GM21447 (cell line): ENCODE measurements around the gene RPS19.

Source experiments
- ATAC-seq: cut with Tn5 transposase; IDR thresholded peaks from one replicate; pipeline ENCODE4 v1.9.1; 2021; ENCODE audit not compliant: unreplicated experiment

Gene RPS19

DNA sequence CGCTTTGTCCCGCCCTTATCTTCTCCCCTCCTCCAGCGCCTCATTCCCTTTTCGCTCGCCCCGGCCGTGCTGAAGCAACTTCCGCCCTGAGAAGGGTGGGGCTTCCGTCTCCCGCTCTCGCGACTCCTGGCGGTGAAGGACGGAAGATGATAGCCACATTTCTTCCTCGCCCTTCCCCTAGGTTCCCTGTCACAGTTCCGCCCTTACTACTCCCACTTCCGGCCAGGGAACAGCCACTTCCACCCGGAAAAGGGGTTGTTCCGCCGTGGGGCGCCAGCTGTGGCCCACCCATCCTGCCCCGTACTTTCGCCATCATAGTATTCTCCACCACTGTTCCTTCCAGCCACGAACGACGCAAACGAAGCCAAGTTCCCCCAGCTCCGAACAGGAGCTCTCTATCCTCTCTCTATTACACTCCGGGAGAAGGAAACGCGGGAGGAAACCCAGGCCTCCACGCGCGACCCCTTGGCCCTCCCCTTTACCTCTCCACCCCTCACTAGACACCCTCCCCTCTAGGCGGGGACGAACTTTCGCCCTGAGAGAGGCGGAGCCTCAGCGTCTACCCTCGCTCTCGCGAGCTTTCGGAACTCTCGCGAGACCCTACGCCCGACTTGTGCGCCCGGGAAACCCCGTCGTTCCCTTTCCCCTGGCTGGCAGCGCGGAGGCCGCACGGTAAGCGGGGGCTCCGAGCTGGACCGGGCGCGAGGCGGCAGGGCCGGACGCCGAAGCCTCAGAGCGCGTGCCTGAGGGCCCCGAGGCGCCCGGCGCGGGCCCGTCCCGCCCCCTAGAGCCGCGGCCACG, at the start of gene RPS19:
Gene RPS19 (plus strand): TSS at position 638 of the 801 bp plus-strand sequence. CDS start 520 bp downstream, outside the sequence.
- ATAC-seq, result peak; percentile 81

DNA sequence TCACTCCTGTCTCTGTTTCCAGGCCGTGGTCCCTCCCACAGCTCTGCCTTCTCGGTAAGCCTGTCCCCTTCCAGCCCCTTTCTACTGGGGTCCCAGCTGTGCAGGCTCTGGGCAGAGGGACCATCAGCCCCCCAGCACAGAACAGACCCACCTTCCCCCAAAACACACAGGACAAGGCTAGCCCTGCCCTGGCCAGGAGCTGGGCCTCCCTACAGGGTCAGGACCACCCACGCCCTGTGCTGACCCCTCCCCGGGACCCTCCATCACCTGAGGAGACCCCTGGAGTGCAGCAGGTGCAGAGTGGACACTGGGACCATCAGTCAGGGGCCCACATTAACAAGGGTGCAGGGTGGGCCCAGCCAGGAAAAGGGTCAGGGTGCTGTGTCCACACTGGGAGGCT, 49.8 kb upstream of the RPS19 start:
- no peak for ATAC-seq

DNA sequence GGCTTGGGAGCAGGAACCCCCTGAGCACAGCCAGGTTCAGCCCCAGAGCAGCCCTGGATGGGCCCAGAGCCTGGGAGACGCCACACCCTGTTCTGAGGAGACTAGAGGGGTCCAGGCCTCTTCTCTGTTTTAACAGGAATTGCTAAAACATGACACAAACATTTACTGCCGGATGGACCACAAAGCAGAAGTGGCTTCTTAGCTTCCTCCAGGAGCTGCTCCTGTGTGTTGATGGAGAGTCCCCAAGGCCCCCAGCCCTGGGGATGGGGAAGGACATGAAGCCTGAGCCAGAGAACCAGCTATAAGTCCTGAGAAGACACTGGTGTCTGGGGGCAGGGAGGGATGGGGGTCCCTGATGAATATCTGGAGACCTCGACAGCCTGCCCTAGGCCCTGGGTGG, 49.0 kb upstream of the RPS19 start:
- no peak for ATAC-seq

DNA sequence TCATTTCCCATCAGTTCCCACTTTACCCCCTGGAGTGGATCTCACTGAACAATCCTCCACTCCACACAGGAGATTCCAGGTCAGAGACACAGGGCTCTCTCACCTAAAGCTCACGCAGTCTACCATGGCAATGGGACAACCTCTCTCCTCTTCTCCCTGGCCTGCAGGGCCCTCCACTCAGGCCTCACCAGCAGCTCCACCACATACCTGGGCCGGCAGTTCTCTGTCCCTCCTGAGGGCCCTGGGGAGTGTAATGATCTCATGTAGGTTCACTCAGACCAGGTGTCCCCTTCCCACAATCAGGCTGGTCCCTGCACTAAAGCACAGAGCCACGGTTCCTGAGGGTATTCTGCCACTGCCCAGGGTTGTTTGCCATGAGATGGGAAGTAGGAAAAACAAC, 48.1 kb upstream of the RPS19 start:
- no peak for ATAC-seq

DNA sequence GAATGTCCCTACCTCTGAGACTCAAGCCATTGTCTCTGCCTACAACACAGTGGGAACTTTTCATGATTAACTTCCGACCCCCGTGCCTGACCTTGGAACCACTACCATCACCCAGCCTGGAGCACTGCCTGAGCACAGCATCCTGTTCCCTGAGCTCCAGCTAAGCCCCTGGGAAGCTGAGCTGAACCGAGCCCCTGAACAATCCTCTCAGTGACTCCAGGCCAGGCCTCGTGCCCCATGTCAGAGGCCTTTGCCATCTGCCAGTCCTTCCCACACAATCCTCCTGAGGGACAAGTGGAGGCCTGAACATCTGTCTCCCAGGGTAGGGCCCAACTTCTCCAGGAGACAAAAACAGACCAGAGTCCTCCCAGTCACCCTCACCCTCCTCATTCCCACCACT, 46.1 kb upstream of the RPS19 start:
- no peak for ATAC-seq

DNA sequence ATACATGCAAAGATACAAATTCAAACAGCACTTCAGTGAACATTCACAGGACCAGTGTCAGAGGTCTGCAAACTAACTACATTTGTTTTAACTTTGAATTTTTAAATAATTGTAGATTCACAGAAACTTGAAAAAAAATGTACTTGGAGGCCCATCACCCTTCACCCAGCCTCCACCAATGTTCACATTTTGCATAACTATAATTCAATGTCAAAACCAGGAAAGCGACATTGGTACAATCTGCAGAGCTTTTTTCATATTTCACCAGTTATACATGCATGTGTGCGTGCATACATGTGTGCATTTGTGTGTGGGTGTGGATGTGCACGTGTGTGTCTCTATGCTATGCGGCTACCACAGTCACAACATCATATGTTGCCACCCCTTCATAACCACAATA, 44.8 kb upstream of the RPS19 start:
- no peak for ATAC-seq

DNA sequence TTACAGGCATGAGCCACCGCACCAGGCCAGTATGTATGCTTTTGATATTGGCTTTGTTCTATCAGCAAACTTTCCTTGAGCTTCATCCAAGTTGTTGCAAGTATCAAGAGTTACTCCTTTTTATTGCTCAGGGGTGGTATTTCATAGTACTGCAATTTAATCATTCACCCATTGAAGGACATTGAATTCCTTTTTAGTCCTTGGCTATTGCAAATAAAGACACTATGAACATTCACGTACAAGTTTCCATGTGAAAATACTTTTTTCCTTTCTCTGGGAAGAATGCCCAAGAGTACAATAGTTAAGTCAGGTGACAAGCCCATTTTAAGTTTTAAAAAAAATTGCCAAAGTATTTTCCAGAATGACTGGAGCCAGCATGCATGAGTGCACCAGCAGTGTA, 43.3 kb upstream of the RPS19 start:
- no peak for ATAC-seq

DNA sequence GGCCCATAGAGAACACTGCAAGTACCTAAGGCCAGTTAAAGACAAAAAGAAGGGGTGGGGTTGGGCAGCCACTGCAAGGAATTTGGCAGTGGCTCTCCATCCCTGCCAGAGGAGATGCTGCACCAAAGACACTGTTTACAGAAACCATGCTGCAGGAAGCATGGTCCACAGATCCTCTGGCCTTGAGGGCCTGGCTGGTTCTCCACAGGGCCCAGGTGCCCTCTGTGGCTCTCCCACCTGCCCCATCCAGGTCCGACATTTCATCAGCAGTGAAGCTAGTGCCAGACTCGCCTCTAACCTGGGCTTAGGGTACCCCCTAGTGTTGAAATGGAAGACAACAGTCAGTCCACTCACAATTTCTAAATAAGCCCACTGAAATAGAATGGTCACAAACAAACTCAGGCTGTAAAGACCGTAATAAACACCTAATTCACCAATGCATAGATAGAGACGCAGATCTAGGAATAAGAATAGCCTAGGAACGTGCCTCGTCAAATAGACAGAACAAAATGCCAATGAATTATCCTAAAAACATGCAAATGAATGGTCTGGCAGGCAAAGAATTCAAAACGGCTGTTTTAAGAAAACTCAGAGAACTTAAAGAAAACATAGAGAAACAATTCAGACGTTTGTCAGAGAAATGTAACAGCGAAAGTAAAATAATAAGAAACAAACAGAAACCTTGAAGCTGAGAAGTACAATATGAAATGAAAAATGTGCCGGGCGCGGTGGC, 38.9 kb upstream of the RPS19 start:
- ATAC-seq, result no peak

DNA sequence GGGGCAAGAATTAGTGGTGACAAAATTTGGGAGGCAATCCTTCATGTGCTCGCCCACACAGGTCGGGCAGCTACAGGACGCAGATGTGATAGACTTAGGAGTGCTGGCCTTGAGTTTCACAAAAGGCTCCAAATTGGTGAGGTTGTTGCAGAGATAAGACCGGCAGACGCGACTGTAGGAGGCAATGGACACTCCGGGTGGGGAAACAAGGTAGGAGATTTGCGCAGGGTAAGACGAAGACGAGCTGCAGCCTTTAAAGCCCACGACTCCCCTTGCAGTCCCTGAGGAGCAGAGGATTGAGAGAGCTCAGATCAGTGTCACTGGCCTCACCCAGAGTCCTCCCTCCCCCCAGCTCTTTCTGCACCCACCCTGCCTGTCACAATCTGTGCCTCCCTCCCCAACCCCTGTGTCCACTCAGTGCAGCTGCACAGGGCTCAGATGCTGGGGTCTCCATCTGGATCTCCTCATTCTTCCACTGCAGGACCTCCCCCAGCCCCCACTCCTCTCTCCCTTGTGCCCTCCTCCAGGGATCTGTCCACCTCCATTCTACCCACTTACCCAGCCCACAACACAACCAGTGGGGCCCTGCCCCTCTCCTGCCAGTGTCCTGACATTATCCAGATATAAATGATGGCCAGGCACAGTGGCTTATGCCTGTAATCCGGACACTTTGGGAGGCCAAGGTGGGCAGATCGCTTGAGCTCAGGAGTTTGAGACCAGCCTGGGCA, 21.9 kb upstream of the RPS19 start:
- no peak for ATAC-seq

DNA sequence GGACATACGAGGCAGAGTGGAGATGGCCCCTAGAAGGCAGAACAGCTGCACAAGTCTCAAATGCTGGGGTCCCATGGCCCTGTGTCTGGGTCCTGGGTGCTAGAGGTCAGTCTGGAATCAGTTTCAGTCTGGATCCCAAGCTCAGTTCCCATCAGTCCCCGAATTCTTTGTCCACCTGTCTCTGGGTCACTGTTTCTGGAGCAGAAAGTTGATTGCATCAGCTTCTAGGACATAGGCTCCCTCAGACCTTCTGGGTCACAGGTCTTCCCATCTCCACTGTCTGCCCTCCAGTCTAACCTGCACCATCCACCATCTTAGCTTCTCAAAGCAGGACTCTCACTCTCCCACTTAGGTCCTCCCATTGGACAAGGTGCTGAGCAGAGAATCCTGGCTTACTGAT, 20.8 kb upstream of the RPS19 start:
- no peak for ATAC-seq

DNA sequence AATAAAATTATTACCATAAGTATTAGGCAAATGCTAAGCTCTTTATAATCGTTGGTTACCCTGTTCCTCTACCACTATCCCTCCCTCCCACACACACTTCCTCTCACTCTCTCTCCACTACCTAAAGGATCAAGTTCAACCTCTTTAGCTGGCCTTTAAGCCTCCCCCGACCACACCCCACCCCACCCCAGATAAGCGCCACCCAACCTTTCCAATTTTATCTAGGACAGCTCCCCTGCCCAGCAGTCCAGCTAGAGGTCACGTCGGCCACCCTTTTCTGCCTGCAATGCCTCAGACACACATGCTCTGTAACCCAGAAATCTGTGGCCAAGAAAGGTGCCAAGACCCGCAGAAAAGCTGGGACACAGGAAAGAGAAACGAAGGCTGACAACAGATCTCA, 16.7 kb upstream of the RPS19 start:
- ATAC-seq, result no peak

DNA sequence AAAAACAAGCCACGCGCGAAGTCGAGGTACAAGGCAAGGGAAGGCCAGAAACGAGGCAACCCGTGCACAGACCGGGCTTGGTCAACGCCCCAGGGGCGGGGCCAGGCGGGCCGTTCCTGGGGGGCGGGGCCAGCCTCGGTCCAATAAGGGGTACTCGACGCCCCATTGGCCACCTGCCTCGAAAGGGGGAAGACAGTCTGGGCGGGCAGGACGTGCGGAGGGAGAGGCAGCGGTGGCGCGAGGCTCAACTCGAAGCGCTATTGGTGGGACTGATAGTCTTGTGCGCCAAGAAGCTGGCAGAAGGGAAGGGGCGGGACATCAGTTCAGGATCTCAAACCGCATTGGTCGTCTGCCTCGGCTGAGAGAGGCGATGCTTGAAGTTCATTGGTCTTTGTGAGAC, 15.5 kb upstream of the RPS19 start, which contains the start of gene LYPD4:
Gene LYPD4 (minus strand): TSS at position 83 of the 400 bp plus-strand sequence. CDS start 5,398 bp downstream, outside the sequence.
- ATAC-seq, result no peak

DNA sequence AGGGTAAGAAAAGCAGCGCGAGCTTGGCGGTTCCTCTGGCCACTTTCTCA, 15.2 kb upstream of the RPS19 start, which contains the start of gene DMRTC2:
Gene DMRTC2 (plus strand): TSS at position 42 of the 50 bp plus-strand sequence. CDS start 2,387 bp downstream, outside the sequence.
- no peak for ATAC-seq

DNA sequence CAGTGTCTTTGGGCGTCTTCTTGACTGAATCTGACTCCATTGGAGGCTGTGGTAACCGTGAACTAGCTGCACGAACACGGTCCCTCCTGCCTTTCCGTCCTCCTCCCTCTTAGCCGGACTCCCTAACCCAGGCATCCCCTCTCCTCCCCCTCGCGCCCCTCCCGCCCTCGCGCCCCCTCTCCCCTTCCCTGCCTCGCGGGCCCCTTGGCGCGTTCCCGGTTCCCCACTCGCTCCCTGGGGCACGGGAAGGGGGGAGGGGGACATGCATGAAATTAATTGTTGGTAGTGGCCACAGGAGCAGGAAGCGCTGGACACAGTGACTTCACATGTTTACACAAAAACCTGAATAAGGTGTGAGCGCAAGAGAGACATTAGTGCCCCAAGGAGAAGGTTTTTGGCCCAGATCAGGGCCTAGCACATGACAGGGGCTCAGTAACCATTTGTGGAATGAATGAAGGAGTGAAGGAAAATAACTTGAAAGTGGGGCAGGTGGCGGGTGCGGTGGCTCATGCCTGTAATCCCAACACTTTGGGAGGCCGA, 14.9 kb upstream of the RPS19 start:
- ATAC-seq, result no peak

DNA sequence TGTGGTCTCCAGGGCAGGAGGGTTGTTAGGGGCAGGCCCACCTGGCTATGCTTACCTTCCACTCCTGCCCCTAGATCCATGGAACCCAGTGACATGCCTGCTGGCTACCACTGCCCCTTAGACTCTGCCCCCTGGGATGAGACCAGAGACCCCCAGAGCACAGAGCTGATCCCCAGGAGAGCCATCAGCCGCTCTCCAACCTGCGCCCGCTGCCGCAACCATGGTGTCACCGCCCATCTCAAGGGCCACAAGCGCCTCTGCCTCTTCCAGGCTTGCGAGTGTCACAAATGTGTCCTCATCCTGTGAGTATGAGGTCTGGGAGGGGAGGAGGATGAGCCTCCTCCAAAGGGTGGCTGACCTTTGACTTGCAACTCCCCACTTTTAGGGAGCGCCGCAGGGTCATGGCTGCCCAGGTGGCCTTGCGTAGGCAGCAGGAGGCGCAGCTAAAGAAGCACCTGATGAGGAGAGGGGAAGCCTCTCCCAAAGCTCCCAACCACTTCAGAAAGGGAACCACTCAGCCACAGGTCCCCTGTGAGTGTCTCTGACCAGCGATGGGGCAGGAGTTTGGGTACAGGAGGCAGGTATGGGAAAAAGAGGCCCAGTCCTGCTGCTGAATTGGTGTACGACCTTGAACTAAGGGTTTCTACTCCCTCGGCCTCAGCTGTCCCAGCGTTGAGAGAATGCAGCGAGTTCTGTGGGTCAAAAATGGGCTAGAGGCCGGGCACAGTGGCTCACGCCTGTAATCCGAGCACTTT, 12.5 kb upstream of the RPS19 start:
- ATAC-seq, result no peak

DNA sequence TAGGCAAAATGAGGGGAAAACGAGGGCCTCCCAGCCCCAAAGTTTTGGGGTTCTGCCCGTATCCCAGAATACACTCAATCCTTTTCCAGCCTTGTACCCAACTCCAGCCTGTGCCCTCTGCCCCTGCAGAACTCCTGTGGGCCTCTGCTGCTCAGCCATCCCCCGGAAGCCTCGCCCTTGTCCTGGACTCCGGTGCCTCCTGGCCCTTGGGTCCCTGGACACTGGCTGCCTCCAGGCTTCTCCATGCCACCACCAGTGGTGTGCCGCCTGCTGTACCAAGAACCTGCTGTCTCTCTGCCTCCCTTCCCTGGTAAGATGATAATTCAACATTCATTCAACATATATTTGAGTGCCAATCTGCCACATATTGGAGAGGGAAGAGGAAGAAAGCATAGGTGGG, 11.4 kb upstream of the RPS19 start:
- no peak for ATAC-seq

DNA sequence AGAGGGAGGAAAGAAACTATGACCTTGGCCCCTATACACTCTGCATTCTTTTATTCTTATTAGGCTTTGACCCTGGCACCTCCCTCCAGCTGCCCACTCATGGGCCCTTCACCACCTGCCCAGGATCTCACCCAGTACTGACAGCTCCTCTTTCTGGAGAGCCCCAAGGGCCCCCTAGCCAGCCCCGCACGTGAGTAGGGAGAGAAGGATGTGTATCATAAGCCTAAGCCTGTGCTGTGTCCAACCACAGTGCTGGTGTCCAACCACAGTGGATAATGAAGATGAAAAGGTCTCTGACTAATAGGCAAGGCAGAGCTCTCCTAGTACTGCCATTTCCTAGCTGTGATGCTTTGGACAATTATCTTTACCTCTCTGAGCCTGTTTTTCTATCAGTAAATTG, 11.0 kb upstream of the RPS19 start:
- ATAC-seq, result no peak

DNA sequence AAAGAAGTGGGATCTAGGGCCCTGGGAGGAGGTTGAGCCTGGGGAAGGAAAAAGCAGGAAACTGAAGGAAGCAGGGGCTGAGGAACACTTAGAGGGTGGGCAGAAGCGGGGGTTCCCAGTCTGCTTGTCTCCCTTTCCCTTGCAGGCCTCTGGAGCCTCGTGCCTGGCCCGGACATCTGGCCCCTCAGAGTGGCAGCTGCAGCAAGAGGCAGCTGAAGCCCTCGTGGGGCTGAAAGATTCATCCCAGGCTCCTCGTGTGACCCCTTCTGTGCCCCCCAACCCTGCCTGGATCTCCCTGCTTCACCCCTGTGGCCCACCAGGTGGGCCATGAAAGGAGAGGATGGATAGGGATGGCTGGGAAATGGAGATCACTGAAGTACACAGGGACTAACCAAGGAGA, 9.7 kb upstream of the RPS19 start:
- no peak for ATAC-seq

DNA sequence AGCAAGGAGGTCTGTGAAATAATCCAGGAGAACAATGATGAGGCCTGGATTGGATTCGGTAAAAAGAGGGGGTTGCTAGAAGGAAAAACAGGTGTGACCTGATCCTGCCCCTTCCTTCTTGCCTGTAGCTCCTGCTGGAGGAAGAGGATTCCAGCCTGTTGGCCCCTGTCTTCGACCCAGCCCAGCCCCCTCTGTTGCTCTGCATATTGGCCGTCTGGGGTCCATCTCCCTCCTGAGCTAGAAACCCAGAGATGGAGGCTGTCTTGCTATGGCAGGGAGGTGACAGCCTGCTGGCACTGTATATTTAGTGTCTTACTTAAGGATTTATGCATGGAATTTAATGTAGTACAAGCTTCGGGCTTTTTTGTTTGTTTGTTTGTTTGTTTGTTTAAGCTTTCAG, 8.6 kb upstream of the RPS19 start:
- no peak for ATAC-seq

DNA sequence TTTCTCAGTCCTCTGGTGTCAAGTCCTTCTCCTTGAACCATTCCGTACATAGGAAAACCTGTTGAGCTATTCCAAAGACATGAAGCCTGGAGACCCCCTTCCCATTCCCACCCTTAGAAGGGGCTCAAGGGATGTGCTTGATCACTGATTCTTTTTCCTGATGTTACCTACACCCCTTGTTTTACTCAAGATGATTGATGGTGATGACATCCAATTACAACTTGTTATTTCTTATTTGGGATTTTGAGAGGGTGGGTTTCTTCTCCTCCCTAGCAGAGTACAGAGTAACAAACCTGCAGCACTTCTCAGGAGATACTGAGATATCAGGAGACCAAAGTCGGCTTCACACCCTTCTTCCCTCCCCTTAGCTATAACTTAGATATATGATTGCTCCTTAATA, 6.7 kb upstream of the RPS19 start:
- ATAC-seq, result no peak

DNA sequence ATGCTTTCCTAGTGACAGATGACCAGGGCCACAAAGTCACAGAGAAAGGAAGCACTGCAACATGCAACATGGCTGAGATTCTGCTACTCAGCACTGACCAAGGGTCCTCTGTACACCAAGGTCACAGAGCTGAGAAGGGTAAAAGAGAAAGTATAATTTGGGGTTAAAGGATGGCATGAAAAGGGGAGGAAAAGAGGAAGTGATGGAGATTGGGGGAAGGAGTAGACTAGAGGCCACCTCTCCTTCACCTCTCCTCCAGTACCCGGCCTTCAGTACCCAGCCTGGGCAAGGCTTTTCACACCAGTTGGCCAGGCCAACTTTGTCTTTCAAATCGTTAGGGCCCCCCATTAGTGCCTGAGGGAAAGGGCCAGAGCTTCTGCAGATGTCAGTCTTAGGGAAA, 6.3 kb upstream of the RPS19 start:
- ATAC-seq, result no peak
